ENCODE measurements around the gene SLCO1A2.
"Not testable (repeated sequence)": the region's sequence is repeated elsewhere in the genome, so short reads cannot be mapped to it uniquely, and the experiment has no call there.

DNA sequence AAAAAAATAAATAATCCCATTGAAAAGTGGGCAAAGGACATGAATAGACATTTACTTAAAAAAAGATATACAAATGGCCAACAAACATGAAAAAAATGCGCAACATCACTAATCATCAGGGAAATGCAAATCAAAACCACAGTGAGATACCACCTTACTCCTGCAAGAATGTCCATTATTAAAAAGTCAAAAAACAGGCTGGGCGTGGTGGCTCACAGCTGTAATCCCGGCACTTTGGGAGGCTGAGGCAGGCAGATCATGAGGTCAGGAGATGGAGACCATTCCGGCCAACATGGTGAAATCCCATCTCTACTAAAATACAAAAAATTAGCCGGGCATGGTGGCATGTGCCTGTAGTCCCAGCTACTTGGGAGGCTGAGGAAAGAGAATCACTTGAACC lies 46.6 kb upstream of the SLCO1A2 start:
- TF ChIP-seq, protein P1, sequence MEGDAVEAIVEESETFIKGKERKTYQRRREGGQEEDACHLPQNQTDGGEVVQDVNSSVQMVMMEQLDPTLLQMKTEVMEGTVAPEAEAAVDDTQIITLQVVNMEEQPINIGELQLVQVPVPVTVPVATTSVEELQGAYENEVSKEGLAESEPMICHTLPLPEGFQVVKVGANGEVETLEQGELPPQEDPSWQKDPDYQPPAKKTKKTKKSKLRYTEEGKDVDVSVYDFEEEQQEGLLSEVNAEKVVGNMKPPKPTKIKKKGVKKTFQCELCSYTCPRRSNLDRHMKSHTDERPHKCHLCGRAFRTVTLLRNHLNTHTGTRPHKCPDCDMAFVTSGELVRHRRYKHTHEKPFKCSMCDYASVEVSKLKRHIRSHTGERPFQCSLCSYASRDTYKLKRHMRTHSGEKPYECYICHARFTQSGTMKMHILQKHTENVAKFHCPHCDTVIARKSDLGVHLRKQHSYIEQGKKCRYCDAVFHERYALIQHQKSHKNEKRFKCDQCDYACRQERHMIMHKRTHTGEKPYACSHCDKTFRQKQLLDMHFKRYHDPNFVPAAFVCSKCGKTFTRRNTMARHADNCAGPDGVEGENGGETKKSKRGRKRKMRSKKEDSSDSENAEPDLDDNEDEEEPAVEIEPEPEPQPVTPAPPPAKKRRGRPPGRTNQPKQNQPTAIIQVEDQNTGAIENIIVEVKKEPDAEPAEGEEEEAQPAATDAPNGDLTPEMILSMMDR (IDR thresholded peaks at IDR 0.05): not testable (repeated sequence)
- TF ChIP-seq EP300 (IDR thresholded peaks at IDR 0.05): not testable (repeated sequence)

All from tibial nerve (tissue), 4 donors.